Lower lobe of right lung (tissue), 2 donors: ENCODE data around the gene ARL6IP6. TPM values are rescaled to one million over a fixed set of nuclear protein-coding genes. Genes with fewer than 3 reads are reported as not detected.

Source experiments
- ATAC-seq, 2 donors: fragments of 200-7000 bp; cut with Tn5 transposase; one replicate each; pipeline ENCODE4 v1.9.1; 2020 to 2022; ENCODE audit warnings: mild to moderate bottlenecking in 2 of 2, moderate library complexity in 2 of 2
- DNase-seq: peaks from one replicate; pipeline ENCODE4 v3.0.0-alpha.2; 2020
- H3K27ac ChIP-seq: fragments of 200-600 bp; one replicate; pipeline ENCODE4 v1.8.0; 2022
- H3K27me3 ChIP-seq: fragments of 200-600 bp; one replicate; pipeline ENCODE4 v1.8.0; 2022; ENCODE audit warnings: low read depth
- H3K36me3 ChIP-seq: fragments of 200-600 bp; one replicate; pipeline ENCODE4 v1.8.0; 2022; ENCODE audit warnings: mild to moderate bottlenecking
- H3K4me1 ChIP-seq: fragments of 200-600 bp; one replicate; pipeline ENCODE4 v1.8.0; 2022
- H3K4me3 ChIP-seq: fragments of 200-600 bp; one replicate; pipeline ENCODE4 v1.8.0; 2022; ENCODE audit warnings: mild to moderate bottlenecking
- H3K9me3 ChIP-seq: fragments of 200-600 bp; one replicate; pipeline ENCODE4 v1.8.0; 2022
- CTCF ChIP-seq: fragments of 200-600 bp; IDR thresholded peaks from one replicate; pipeline ENCODE4 v1.8.0; 2022; ENCODE audit warnings: antibody characterized with exemption, mild to moderate bottlenecking
- intact Hi-C: fragments of 100-400 bp; cut with DNase I; formaldehyde crosslinking; loops from one replicate; pipeline ENCODE4 v1.11.0; 2022
- total RNA-seq: library from RNA; stranded (reverse); fragmentation: NEBNext Ultra II Directional; extraction: Animal tissue kit (Norgen Biotek cat#: 25700); gene quantifications from one replicate; pipeline ENCODE4 v1.2.1, GENCODE V29; 2021
- donor health status: DM: no; HTN: yes; CAD: no; lungs with severe emphysema.

Gene ARL6IP6
- total RNA-seq, 1 donor from 2014 or later: 19.2 TPM

- DNase-seq (no peak), ATAC-seq (no peak)
- intact Hi-C loops: no loop called here
- no peak overlapping the region for H3K27ac ChIP-seq
- no peak overlapping the region for H3K4me3 ChIP-seq
- no peaks in the 10 kb centered on the region for H3K4me1 ChIP-seq
- peaks cover 31% of the 10 kb centered on the region for H3K36me3 ChIP-seq
- TF ChIP-seq CTCF: no peak
- H3K27me3 ChIP-seq: no peaks in the 10 kb centered on the region
- no peaks in the 10 kb centered on the region for H3K9me3 ChIP-seq
These were observed 35.0 kb upstream of the ARL6IP6 start for GRCh38 chr2:152683400-152683799.

- no peaks in the 10 kb centered on the region for H3K9me3 ChIP-seq
- no peak for ATAC-seq
These were observed 32.1 kb upstream of the ARL6IP6 start for GRCh38 chr2:152686321-152686720.

GRCh38 chr2:152693033-152693432 is 25.4 kb upstream of the ARL6IP6 start:
- no peak for ATAC-seq

More at GRCh38 chr2:152686321-152686720, 32.1 kb upstream of the ARL6IP6 start:
- no peaks in the 10 kb centered on the region for H3K27me3 ChIP-seq
- no peak for TF ChIP-seq CTCF
- no peak overlapping the region for H3K4me3 ChIP-seq
- intact Hi-C loops: no loop called here
- H3K27ac ChIP-seq: no peak overlapping the region
- DNase-seq: no peak
- peaks cover 2% of the 10 kb centered on the region for H3K36me3 ChIP-seq
- no peaks in the 10 kb centered on the region for H3K4me1 ChIP-seq

GRCh38 chr2:152694161-152694661 is 24.2 kb upstream of the ARL6IP6 start:
- H3K36me3 ChIP-seq: peaks cover 19% of the 10 kb centered on the region
- DNase-seq (no peak), ATAC-seq (peak; percentile 45 to 67)
- intact Hi-C loops: no loop called here
- H3K9me3 ChIP-seq: no peaks in the 10 kb centered on the region
- TF ChIP-seq CTCF: no peak
- no peaks in the 10 kb centered on the region for H3K27me3 ChIP-seq
- H3K4me3 ChIP-seq: peak overlapping the region; percentile 30
- peak overlapping the region; percentile 19 for H3K27ac ChIP-seq
- peaks cover 21% of the 10 kb centered on the region for H3K4me1 ChIP-seq

More at GRCh38 chr2:152693033-152693432, 25.4 kb upstream of the ARL6IP6 start:
- Histone ChIP-seq H3K9me3 (no peaks in the 10 kb centered on the region), H3K27ac (no peak overlapping the region), H3K4me1 (peaks cover 21% of the 10 kb centered on the region), H3K27me3 (no peaks in the 10 kb centered on the region), H3K4me3 (no peak overlapping the region), H3K36me3 (peaks cover 19% of the 10 kb centered on the region)
- no peak for TF ChIP-seq CTCF
- intact Hi-C loops: no loop called here
- no peak for DNase-seq

GRCh38 chr2:152695763-152696162 is 22.7 kb upstream of the ARL6IP6 start:
- H3K27me3 ChIP-seq: no peaks in the 10 kb centered on the region
- peaks cover 21% of the 10 kb centered on the region for H3K4me1 ChIP-seq
- H3K4me3 ChIP-seq: no peak overlapping the region
- intact Hi-C loops: no loop called here
- H3K9me3 ChIP-seq: no peaks in the 10 kb centered on the region
- no peak for TF ChIP-seq CTCF
- ATAC-seq (no peak), DNase-seq (no peak)
- no peak overlapping the region for H3K27ac ChIP-seq
- H3K36me3 ChIP-seq: peaks cover 19% of the 10 kb centered on the region
